Skeletal muscle cell (primary cell): ENCODE data around the gene CD99.
A peak's percentile ranks its signal among the peaks of the same experiment; 100 is the strongest.
"Not testable (repeated sequence)": the region's sequence is repeated elsewhere in the genome, so short reads cannot be mapped to it uniquely, and the experiment has no call there.

Experiments used
- DNase-seq: peaks from one replicate; pipeline ENCODE4 v3.0.0-alpha.2; 2010; ENCODE audit warnings: low read depth
- H3K4me3 ChIP-seq: 2 replicates; pipeline ENCODE4 v1.5.1; 2011; ENCODE audit warnings: low read depth, mild to moderate bottlenecking, control low read depth, low read length, moderate library complexity

CD99 gene

DNA sequence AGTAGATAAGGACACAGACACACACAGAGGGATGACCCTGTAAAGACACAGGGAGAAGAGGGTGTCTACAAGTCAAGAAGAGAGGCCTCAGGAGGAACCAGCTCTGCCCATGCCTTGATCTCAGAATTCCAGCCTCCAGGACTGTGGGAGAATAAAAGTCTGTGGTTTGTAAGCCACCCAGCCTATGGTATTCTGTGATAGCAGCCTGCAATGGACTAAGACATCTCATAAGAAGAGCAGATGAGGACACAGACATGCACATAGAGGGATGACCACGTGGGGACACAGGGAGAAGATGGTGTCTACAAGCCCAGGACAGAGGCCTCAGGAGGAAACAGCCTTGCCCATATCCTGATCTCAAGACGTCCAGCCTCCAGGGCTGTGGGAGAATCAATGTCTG is 70.2 kb downstream of the CD99 start:
- no peak for DNase-seq
- H3K4me3 ChIP-seq, result no peak overlapping the region

DNA sequence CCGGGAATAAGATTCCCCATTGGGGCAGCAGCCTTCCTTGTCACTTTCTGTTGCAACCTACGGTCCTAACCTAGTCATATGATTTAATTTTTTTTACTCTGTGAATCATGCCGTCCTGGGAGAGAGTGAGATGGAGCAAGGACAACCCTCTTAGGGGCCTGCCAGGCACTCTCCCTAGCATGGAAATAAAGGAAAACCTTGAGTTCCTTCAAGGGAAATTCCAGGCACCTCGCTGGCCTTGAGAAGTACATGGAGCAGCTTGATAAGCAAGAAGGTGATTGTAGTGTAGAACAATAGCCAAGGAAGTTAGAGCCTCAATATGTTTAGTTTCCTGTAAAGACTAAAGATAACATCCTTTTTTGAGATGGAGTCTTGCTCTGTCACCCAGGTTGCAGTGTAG is 71.6 kb downstream of the CD99 start:
- DNase-seq, H3K4me3 ChIP-seq: not testable (repeated sequence)

DNA sequence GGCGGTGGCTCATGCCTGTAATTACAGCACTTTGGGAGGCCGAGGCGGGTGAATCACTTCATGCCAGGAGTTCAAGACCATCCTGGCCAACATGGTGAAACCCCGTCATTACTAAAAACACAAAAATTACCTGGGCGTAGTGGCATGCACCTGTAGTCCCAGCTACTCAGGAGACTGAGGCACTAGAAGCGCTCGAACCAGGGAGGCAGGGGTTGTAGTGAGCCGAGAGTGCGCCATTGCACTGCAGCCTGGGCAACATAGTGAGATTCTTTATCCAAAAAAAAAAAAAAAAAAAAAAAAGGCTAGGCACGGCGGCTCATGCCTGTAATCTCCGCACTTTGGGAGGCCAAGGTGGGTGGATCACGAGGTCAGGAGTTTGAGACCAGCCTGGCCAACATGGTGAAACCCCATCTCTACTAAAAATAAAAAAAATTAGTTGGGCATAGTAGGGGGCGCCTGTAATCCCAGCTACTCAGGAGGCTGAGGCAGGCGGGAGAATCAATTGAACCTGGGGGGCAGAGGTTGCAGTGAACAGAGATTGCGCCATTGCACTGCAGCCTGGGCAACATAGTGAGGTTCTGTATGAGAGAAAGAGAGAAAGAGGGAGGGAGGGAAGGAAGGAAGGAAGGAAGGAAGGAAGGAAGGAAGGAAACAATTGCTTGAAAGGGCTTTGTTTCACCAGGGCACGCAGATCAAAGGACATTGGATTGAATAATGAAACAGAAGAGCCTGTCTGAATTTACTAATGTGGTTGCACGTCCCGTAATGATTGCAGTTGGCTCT is 73.9 kb downstream of the CD99 start:
- not testable (repeated sequence) for DNase-seq, H3K4me3 ChIP-seq

DNA sequence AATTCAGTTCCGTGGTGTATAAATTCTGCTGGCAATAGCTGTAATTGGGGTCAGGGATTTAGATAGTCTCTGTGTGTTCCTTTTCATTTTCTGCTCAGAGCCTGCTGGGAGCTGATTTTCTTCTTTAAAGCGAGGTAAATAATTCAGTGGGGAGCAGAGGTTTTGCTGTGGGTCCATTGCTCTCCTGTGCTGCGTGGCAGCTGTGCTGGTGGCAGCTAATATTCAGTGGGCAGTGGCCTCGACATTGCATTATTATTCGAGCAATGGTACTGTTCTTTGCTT is 74.4 kb downstream of the CD99 start:
- DNase-seq, result no peak

DNA sequence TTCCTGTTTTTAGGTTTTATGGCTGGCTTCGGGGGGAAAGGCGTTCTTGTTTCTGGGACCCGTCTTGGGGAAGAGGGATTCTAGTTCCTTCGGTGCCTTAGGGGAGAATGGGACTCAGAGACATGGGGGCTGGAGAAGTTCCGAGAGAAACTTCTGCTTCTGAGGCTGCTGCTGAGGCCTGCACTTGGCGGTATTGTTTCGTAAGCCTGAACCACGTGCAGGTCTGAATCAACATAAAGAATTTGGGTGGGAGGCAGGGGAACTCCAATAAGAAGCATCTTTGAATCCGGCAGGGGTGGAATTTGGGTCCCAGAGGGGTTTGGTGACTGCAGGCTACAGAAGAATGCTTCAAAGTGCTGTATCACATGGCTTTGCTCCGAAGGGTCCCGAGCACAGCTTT is 75.8 kb downstream of the CD99 start:
- no peak for DNase-seq
- no peak overlapping the region for H3K4me3 ChIP-seq

More for the DNA sequence above, 74.4 kb downstream of the CD99 start:
- no peak overlapping the region for H3K4me3 ChIP-seq

DNA sequence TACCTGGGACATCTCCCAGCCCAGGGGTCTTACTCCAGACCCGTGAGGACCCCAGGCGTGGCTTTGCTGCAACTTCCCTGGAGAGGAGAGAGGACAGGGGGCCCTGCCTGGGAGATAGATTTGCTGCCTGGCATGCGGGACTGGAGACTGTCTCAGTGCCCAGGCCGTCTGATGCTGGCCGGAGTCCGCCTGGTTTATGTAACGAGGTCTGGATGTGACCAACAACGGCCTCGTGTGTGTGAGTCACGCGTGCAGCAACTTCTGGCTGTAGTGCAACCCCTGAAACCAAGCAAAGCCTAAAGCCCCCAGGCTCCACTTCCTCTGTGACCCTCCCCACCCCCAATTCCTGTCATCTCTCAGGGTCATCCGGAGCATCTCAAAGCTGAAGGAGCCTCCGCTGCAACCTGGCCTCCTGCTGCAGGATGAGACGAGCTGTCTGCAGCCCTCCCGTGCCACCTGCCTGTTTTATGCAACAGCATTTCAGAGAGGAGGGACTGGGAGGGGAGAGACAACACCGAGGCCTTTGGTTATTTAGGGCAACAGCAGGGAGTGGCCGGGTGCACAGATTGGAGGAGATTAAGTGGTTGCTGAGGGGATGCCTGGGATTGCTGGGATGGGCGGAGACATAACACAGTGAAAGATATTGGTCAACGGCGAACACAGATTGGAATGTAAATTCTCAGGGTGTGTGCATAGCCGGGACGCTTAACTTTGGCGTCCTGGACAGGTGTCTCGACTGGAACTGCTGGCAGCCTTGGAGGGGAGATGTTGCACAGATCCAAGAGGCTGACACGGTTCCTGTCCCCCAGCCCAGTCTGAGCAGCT is 76.7 kb downstream of the CD99 start:
- no peak overlapping the region for H3K4me3 ChIP-seq
- no peak for DNase-seq

DNA sequence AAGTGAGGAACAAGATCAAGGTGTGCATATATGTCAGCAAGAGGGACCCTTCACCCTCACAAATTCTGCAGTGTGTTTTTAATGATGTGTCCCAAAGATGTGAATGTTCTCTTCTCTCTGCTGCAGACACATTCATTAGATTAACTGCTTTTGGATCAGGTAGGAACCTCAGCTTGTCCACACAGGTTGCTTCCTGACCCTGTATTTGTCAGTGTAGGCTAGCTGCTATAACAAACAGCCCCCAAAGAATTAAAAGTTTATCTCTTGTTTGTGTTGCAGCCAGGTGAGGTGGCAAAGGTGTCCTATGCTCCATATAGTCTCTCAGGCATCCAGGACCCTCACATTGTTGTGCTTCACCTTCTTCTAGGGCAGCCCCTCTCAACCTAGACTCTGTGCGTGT is 78.5 kb downstream of the CD99 start:
- no peak overlapping the region for H3K4me3 ChIP-seq
- no peak for DNase-seq

DNA sequence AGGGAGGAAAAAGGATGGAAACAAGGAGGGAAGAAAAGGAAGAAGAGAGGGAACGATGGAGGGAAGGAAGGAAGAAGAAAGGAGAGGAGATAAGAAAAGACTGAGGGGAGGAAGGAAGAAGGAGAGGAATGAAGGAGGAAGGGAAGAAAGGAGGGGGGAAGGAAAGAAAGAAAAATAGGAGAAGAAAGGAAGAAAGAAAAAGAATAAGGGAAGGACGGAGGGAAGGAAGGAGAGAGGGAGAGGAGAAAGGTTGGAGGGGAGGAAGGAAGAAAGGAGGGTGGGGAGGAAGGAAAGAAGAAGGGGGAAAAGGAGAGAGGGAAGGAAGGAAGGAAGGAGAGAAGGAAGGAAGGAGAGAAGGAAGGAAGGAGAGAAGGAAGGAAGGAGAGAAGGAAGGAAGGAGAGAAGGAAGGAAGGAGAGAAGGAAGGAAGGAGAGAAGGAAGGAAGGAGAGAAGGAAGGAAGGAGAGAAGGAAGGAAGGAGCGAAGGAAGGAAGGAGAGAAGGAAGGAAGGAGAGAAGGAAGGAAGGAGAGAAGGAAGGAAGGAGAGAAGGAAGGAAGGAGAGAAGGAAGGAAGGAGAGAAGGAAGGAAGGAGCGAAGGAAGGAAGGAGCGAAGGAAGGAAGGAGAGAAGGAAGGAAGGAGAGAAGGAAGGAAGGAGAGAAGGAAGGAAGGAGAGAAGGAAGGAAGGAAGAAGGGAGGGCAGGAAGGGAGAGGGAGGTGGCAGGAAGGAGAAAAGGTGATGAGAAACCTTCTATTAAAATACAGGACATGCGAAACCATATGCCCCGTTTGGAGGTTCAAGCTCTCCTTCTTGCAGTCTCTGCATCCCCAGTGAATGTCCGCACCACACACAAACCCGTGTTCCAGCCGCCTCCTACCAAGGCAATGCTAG is 82.3 kb downstream of the CD99 start:
- not testable (repeated sequence) for DNase-seq, H3K4me3 ChIP-seq

DNA sequence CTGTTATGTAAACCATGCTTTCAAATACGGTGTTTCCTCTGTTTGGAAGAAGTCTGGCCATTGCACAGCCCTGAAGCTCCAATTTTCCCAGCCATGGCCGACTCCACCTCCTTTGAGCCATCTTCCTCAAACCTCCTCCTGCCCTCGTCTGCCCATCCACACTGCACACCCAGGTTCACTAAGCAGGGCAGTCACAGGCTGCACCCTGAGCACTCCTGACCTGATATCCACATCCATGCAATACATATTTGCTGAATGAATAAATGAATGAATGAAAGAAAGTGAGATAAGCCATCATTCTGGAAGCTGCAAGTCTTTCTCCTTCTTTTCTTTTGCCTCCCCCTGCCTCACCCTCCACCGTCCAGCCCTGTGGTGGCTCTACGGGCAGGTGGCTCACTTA is 83.0 kb downstream of the CD99 start:
- no peak for DNase-seq
- no peak overlapping the region for H3K4me3 ChIP-seq

DNA sequence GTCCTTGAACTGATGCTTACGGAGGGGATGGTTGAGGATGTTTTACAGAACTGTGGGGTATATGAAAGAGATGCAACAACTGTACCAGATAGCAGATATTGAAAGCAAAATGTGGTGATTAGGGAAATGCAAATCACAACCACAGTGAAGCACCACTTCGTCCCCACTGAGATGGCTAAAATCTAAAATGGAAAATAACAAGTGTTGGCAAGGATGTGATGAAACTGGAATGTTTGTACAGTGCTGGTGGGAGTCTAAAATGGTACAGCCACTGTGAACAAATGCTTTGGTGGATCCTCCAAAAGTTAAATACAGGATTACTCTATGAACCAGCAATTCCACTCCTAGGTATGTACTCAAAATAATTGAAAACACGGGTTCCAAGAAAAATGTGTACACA is 83.7 kb downstream of the CD99 start:
- no peak overlapping the region for H3K4me3 ChIP-seq
- no peak for DNase-seq

DNA sequence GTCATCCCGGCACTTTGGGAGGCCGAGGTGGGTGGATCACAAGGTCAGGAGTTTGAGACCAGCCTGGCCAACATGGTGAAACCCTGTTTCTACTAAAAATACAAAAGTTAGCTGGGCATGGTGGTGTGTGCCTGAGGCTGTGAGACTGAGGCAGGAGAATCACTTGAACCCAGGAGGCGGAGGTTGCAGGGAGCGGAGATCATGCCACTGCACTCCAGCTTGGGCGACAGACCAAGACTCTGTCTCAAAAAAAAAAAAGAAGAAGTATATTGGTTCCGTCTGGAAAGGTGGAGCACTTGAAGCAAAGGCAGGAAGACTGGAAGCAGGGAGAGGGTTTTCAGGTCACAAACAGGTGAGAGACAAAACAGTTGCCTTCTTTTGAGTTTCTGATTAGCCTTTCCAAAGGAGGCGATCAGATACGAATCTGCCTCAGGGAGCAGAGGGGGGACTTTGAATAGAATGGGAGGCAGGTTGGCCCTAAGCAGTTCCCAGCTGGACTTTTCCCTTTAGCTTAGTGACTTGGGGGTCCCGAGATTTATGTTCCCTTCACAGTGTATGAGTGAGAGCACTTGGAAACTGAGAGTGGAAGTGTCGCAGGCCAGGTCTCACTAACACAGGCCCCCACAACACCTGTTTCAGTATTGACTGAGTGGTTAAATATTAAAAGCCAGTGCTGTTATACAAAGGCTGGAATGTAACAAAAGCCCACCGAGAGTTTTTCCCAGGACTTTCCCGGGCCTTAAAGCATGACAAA is 89.6 kb downstream of the CD99 start:
- not testable (repeated sequence) for H3K4me3 ChIP-seq

DNA sequence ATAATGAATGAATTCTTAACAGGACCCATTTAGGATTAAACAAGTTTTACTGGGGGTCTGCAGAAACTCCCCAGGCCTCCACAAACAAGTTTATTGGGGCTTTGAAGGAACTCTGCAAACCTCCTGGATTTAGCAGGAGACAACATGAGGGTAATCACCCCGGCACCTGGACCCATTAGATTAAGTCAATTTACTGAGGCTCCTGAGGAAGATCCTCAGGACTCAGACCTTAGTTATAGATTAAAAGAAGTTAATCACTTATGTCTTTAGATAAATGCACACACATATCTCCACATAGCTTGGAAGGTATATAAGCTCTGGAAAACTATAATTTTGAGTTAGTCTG is 90.1 kb downstream of the CD99 start:
- no peak for DNase-seq
- no peak overlapping the region for H3K4me3 ChIP-seq

More for the DNA sequence above, 89.6 kb downstream of the CD99 start:
- DNase-seq, result not testable (repeated sequence)

DNA sequence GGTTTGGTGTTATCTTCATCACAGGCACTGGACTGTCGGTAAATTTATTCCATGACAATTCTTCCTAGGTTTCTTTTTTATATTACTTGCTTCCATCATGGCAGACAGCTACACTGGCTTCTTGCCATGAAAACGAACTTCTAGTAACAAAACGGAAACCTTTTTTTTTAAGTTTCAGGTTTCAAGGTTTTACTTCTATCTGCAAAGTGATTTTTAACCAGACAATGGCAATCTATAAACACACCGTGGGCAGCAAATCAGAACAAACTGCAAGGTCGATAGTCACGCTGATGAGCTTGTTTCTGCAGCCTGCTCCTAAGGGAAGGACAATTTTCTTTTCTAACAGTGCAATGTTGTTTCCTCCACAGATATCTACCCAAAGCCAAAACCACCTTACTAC is 90.6 kb downstream of the CD99 start:
- H3K4me3 ChIP-seq, result no peak overlapping the region
- DNase-seq, result no peak

DNA sequence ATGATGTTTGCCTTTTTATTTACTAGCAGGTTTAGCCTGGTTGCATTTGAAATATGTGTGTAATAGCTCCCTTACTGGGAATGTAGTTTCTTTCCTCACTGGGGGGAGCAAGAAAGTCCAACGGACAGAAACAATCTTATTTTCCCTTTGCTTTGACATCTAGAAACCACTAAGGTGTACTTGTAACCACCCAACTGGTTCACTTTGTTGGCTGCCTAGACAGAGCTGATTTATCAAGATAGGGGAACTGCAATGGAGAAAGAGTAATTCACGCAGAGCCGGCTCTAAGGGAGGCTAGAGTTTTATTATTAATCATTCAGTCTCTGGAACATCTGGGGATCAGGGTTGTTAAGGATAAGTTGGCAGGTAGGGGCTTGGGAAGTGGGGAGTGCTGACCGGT is 91.1 kb downstream of the CD99 start:
- DNase-seq, result no peak
- no peak overlapping the region for H3K4me3 ChIP-seq

DNA sequence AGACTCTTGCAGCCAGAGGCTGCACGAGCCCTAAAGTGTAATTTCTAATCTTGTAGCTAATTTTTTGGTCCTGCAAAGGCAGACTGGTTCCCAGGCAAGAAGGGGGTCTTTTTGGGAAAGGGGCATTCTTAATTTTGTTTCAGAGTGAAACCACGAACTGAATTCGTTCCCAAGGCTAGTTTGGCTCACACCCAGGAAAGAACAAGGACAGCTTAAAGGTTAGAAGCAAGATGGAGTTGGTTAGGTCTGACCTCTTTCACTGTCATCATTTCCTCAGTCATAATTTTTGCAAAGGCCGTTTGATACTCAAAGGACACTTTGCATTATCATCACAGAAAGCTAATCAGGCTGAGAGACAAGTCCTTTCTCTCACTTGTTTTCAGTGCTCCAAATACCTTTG is 91.7 kb downstream of the CD99 start:
- no peak overlapping the region for H3K4me3 ChIP-seq
- no peak for DNase-seq

DNA sequence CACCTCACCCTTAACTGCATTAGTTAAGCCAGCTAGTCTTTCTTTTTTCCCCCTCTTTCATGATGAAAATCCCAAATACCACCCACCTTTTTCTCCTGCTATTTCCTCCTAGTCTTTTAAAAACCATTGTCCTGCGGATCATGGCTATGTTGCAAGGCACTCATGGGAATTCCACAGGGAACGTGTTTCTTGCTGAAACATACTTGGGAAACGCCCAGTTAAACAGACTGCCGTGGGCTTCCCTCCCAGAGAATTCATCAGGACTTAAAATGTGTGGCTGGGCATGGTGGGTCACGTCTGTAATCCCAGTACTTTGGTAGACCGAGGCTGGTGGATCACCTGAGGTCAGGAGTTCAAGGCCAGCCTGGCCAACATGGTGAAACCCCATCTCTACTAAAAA is 92.9 kb downstream of the CD99 start:
- peak; percentile 19 for DNase-seq

DNA sequence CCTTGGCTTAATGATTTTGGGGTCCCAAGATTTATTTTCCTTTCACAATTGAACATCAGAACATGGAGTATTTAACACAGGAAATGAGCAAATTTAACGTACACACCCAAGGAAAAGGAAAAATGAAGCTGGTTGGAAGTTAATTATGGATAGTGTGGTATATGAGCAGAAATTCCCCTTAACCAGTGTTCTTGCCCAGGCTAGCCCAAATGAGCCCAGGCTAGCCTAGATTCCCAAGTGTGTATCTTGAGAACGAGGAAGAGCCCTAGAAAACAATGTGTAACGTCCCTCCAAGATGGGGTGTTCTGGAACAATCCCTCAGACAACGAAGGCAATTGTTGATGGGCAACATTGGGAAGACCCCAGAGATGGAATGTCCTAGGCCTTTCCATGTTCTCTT is 94.4 kb downstream of the CD99 start:
- no peak for DNase-seq
- H3K4me3 ChIP-seq, result no peak overlapping the region

More for the DNA sequence above, 92.9 kb downstream of the CD99 start:
- no peak overlapping the region for H3K4me3 ChIP-seq

DNA sequence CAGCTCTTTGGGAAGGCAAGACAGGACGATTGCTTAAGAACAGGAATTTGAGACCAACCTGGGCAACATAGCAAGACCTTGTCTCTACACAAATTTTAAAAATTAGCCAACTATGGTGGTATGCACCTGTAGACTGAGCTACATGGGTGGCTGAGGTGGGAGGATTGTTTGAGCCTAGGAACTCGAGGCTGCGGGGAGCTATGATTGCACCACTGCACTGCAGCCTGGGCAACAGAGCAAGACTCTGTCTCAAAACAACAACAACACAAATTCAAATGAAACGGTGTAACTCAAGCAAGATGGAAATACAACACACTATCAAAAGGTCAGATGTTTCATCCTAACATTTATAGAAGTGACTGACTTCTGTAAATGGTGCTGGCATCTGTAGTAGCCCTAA is 97.9 kb downstream of the CD99 start:
- no peak overlapping the region for H3K4me3 ChIP-seq
- no peak for DNase-seq

DNA sequence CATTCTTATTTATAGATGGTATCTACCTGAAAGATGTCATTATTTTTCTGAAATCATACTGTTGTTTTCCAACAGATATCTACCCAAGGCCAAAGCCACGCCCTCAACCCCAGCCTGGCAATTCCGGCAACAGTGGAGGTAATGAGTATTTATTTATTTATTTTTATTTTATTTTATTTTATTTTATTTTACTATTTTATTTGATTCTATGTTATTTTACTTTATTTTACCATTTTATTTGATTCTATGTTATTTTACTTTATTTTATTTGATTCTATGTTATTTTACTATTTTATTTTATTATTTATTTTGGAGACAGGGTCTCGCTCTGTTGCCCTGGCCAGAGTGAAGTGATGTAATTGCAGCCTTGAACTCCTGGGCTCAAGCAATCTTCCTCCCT is 98.5 kb downstream of the CD99 start:
- DNase-seq, result no peak
- no peak overlapping the region for H3K4me3 ChIP-seq
